IPS-18a (cell line): ENCODE data around the gene RNF224.

Experiments
- H3K27ac ChIP-seq: one replicate; pipeline ENCODE4 v1.5.1; 2013; ENCODE audit warnings: low read length
- H3K27me3 ChIP-seq: one replicate; pipeline ENCODE4 v1.6.1; 2013; ENCODE audit warnings: mild to moderate bottlenecking, low read length; ENCODE audit not compliant: control insufficient read depth, insufficient read depth
- H3K36me3 ChIP-seq: one replicate; pipeline ENCODE4 v1.6.1; 2013; ENCODE audit warnings: low read depth, low read length; ENCODE audit not compliant: control insufficient read depth
- H3K4me1 ChIP-seq: one replicate; pipeline ENCODE4 v1.6.1; 2013; ENCODE audit warnings: low read depth, low read length; ENCODE audit not compliant: control insufficient read depth
- H3K4me3 ChIP-seq: one replicate; pipeline ENCODE4 v1.5.1; 2013; ENCODE audit warnings: low read length
- H3K9ac ChIP-seq: one replicate; pipeline ENCODE4 v1.6.1; 2013; ENCODE audit warnings: mild to moderate bottlenecking, low read length, moderate library complexity
- H3K9me3 ChIP-seq: one replicate; pipeline ENCODE4 v1.6.1; 2013; ENCODE audit warnings: low read depth, low read length; ENCODE audit not compliant: control insufficient read depth

RNF224 gene

GRCh38 chr9:137205126-137206069 is 21.9 kb upstream of the RNF224 start, which contains the start of the genes NDOR1 and TMEM203:
Gene NDOR1, plus strand, starts transcription at chr9:137205700. Its CDS starts 78 bp downstream, at chr9:137205778.
Gene TMEM203, minus strand, starts transcription at chr9:137205648. Its CDS starts 234 bp downstream, at chr9:137205414.
- Histone ChIP-seq H3K4me3 (peak within 1 kb of the TSS; percentile 95), H3K4me1 (peaks cover 9% of the 10 kb centered on the region), H3K36me3 (peaks cover 5% of the 10 kb centered on the region), H3K27me3 (no peaks in the 10 kb centered on the region), H3K27ac (no peak within 1 kb of the TSS), H3K9ac (peak within 1 kb of the TSS; percentile 83), H3K9me3 (no peaks in the 10 kb centered on the region)

- H3K27ac ChIP-seq = no peak overlapping the region
- H3K9me3 ChIP-seq = no peaks in the 10 kb centered on the region
- H3K4me1 ChIP-seq = peaks cover 6% of the 10 kb centered on the region
- peaks cover 5% of the 10 kb centered on the region for H3K36me3 ChIP-seq
- H3K9ac ChIP-seq = peak overlapping the region; percentile 83
- no peaks in the 10 kb centered on the region for H3K27me3 ChIP-seq
- peak overlapping the region; percentile 95 for H3K4me3 ChIP-seq
These were observed 20.7 kb upstream of the RNF224 start for GRCh38 chr9:137206602-137207001.

GRCh38 chr9:137211532-137211931 is 15.8 kb upstream of the RNF224 start:
- no peak overlapping the region for H3K4me3 ChIP-seq
- no peak overlapping the region for H3K27ac ChIP-seq
- peaks cover 15% of the 10 kb centered on the region for H3K36me3 ChIP-seq
- peaks cover 1% of the 10 kb centered on the region for H3K4me1 ChIP-seq
- H3K9me3 ChIP-seq = no peaks in the 10 kb centered on the region
- H3K27me3 ChIP-seq = no peaks in the 10 kb centered on the region
- H3K9ac ChIP-seq = no peak overlapping the region

GRCh38 chr9:137212520-137212919 is 14.8 kb upstream of the RNF224 start:
- Histone ChIP-seq H3K36me3 (peaks cover 15% of the 10 kb centered on the region), H3K4me3 (no peak overlapping the region), H3K9me3 (no peaks in the 10 kb centered on the region), H3K27me3 (no peaks in the 10 kb centered on the region), H3K9ac (no peak overlapping the region), H3K27ac (no peak overlapping the region), H3K4me1 (no peaks in the 10 kb centered on the region)

GRCh38 chr9:137213160-137214060 is 13.9 kb upstream of the RNF224 start:
- Histone ChIP-seq H3K36me3 (peaks cover 15% of the 10 kb centered on the region), H3K27ac (no peak overlapping the region), H3K27me3 (no peaks in the 10 kb centered on the region), H3K4me1 (no peaks in the 10 kb centered on the region), H3K9ac (no peak overlapping the region), H3K9me3 (no peaks in the 10 kb centered on the region), H3K4me3 (no peak overlapping the region)

GRCh38 chr9:137214620-137215019 is 12.7 kb upstream of the RNF224 start:
- Histone ChIP-seq H3K4me1 (no peaks in the 10 kb centered on the region), H3K9ac (no peak overlapping the region), H3K27ac (no peak overlapping the region), H3K36me3 (peaks cover 15% of the 10 kb centered on the region), H3K4me3 (no peak overlapping the region), H3K9me3 (no peaks in the 10 kb centered on the region), H3K27me3 (no peaks in the 10 kb centered on the region)

GRCh38 chr9:137215196-137215986 is 11.9 kb upstream of the RNF224 start:
- Histone ChIP-seq H3K27me3 (no peaks in the 10 kb centered on the region), H3K27ac (no peak overlapping the region)

GRCh38 chr9:137216188-137216965 is 10.9 kb upstream of the RNF224 start:
- no peak overlapping the region for H3K4me3 ChIP-seq
- no peaks in the 10 kb centered on the region for H3K27me3 ChIP-seq
- no peaks in the 10 kb centered on the region for H3K9me3 ChIP-seq
- H3K9ac ChIP-seq = no peak overlapping the region
- H3K4me1 ChIP-seq = no peaks in the 10 kb centered on the region
- H3K27ac ChIP-seq = no peak overlapping the region
- H3K36me3 ChIP-seq = peaks cover 9% of the 10 kb centered on the region

More at GRCh38 chr9:137215196-137215986, 11.9 kb upstream of the RNF224 start:
- no peaks in the 10 kb centered on the region for H3K9me3 ChIP-seq
- H3K9ac ChIP-seq = no peak overlapping the region
- no peaks in the 10 kb centered on the region for H3K4me1 ChIP-seq
- peaks cover 9% of the 10 kb centered on the region for H3K36me3 ChIP-seq
- no peak overlapping the region for H3K4me3 ChIP-seq

- peaks cover 9% of the 10 kb centered on the region for H3K36me3 ChIP-seq
- H3K27me3 ChIP-seq = peaks cover 3% of the 10 kb centered on the region
- H3K4me3 ChIP-seq = no peak overlapping the region
- no peaks in the 10 kb centered on the region for H3K4me1 ChIP-seq
- no peaks in the 10 kb centered on the region for H3K9me3 ChIP-seq
- no peak overlapping the region for H3K27ac ChIP-seq
- no peak overlapping the region for H3K9ac ChIP-seq
These were observed 9.8 kb upstream of the RNF224 start for GRCh38 chr9:137217276-137218211.
